ENCODE measurements around the gene NCAM1.

Gene NCAM1

DNA sequence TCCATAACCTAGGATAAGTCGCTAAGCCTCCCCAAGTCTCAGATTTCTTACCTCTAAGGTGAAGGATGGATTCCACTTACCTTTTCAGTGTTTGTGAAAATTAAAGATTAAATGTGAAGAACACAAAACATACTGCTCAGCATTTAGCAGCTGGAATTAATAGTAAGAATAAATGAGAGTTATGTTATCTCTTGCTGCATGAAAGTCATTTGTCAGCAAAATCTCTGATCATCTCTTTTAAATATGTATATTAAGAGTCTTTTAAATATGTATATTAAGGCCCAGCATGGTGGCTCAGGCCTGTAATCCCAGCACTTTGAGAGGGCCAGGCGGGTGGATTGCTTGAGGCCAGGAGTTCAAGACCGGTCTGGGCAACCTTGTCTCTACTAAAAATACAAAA, 280.8 kb downstream of the NCAM1 start:
- H3K27ac ChIP-seq = no peak overlapping the region
- TF ChIP-seq ZFX (IDR thresholded peaks at IDR 0.05) = no peak
- TF ChIP-seq, protein P1, sequence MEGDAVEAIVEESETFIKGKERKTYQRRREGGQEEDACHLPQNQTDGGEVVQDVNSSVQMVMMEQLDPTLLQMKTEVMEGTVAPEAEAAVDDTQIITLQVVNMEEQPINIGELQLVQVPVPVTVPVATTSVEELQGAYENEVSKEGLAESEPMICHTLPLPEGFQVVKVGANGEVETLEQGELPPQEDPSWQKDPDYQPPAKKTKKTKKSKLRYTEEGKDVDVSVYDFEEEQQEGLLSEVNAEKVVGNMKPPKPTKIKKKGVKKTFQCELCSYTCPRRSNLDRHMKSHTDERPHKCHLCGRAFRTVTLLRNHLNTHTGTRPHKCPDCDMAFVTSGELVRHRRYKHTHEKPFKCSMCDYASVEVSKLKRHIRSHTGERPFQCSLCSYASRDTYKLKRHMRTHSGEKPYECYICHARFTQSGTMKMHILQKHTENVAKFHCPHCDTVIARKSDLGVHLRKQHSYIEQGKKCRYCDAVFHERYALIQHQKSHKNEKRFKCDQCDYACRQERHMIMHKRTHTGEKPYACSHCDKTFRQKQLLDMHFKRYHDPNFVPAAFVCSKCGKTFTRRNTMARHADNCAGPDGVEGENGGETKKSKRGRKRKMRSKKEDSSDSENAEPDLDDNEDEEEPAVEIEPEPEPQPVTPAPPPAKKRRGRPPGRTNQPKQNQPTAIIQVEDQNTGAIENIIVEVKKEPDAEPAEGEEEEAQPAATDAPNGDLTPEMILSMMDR (conservative IDR thresholded peaks at IDR 0.05) = no peak

DNA sequence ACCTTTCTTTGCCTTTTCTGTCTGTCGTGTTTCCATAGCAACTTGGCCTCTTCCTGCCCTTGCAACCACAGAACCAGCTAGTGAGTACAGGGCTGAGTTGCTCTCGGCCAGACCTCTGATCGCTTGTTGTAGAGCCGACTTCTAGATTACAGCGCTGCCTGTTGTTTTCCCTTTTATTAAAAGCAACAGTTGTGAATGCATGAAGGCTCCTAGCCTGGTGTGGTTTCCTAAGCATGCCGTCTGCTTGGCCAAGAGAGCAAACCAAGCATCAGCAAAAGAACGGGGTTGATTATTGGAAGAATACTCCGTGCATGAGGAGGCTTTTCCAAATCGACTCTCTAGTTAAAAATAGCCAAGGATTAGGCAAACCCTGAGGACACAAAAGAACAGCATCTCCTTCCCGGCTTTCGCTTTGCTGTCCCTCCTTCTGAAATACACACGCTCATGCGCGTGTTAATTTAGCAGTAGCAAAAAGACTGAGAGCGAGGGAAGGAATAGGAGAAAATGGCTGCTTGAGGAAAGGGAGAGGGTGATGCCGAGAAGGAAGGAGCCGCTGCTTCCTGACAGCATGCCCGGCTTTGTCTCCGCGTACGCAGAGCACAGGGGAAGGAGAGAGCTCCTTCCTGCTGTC, 281.7 kb downstream of the NCAM1 start:
- no peak for TF ChIP-seq ZFX (IDR thresholded peaks at IDR 0.05)
- TF ChIP-seq, protein P1 (conservative IDR thresholded peaks at IDR 0.05) = no peak
- H3K27ac ChIP-seq = no peak overlapping the region

DNA sequence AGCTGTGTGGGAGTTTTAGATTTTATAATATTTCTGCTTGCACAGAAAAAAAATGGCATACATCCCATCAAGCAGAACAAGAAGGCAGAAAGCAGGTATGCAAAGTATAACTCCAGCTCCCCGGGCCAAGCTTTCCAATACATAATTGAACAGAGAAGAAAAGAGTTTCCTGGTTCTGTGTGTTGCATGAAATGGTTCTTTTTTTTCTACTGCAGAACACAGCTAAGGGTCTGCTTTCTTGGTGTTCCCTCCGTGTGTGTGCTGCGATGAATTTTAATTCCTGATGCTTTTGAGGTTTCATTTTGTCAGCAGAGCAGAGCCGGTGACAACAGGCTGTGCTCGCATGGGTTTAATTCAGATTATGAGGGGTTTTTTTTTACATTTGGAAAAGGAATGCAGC, 282.5 kb downstream of the NCAM1 start:
- no peak overlapping the region for H3K27ac ChIP-seq
- TF ChIP-seq ZFX (IDR thresholded peaks at IDR 0.05) = no peak
- TF ChIP-seq, protein P1 (conservative IDR thresholded peaks at IDR 0.05) = no peak

DNA sequence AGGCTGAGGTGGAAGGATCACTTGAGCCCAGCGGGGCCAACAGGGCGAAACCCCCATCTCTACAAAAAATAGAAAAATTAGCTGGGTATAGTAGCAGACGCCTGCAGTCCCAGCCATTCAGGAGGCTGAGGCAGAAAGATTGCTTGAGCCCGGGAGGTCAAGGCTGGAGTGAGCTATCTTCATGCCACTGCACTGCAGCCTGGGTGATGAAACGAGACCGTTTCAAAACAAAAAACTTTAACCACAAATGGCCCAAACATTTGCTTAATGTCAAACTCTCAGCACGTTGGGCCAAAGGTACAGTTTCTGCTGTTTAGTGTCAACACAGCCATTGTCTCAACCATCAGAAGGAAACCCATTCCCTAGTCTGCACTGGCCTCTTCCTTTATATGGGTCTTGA, 284.0 kb downstream of the NCAM1 start:
- TF ChIP-seq, protein P1 (conservative IDR thresholded peaks at IDR 0.05) = no peak
- no peak for TF ChIP-seq ZFX (IDR thresholded peaks at IDR 0.05)

DNA sequence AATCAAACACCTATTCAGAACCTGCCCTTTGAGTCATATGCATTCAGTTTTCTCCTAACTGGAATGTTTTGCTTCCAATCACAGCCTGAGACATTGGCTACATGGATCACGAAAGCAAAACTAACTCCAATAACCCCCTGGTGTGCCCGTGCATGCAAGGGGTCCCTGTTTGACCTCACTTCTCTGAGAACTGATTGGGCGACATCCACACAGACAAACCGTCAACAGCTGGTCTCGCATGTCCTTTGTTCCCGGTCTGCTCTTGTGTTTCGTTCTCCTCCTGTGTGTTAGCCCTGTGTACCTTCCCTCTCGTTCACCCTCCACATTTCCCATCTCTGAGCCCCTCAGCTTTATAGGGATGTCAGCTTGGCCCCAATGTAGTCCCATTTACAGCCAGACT, 286.0 kb downstream of the NCAM1 start:
- no peak overlapping the region for H3K27ac ChIP-seq
- no peak for TF ChIP-seq ZFX (IDR thresholded peaks at IDR 0.05)
- TF ChIP-seq, protein P1 (conservative IDR thresholded peaks at IDR 0.05) = no peak

More for the DNA sequence above, 284.0 kb downstream of the NCAM1 start:
- H3K27ac ChIP-seq = no peak overlapping the region

DNA sequence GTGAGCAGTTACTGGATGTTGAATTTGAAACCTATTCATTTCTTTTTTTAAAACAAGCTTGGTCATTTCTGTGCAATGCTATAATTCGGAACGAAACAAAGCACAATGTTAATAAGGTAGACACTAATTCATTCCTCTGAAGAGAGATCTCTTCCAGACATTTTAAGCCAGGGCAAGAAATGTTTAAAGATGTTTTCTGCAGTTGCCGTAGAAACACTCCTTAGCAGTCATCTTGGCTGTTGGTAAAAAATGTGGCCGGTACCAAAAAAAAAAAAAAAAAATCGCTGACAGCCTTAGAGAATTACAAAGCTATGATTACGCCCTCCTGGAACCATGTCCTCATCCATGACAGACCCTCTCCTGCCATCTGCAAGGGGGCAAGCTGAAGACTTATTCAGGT, 286.7 kb downstream of the NCAM1 start:
- no peak for TF ChIP-seq ZFX (IDR thresholded peaks at IDR 0.05)
- TF ChIP-seq, protein P1 (conservative IDR thresholded peaks at IDR 0.05) = no peak
- no peak overlapping the region for H3K27ac ChIP-seq

DNA sequence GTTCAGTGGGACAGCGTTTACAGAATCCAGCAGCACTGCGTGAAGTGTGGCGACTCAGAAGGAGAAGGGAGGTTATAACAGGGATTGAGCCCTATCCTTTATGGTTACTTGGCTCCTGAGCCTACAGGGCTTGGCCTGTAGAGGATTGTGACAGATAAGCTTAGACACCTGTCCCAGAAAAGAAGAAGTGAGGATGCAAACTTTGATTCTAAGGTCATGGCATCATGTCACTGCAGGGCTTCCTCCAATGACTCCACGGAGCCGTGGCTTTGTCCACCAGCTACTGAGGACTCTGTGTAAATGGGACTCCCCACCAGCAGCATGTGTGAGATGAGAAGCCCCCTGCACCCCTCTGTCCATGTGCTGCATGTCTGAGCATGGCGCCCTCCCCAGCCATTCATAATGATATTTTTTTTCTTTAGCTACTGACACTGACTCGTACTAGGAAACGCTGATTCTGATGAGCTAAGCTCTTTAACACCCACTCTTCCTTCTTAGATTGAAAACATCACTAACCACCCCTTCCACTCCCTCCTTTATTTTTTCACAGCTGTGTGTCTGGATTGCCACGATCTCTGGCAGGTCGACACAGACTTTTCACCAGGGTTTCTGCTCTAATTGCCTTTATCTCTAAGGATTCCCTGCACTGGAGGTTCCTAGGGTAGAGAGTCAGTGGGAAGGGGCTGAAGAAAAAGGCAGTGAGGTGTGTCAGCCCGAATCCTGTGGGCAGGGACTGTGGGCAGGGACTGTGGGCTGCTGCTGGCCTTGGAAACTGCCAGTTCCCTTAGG, 287.7 kb downstream of the NCAM1 start:
- TF ChIP-seq ZFX (IDR thresholded peaks at IDR 0.05) = no peak
- TF ChIP-seq, protein P1 (conservative IDR thresholded peaks at IDR 0.05) = no peak
- no peak overlapping the region for H3K27ac ChIP-seq
